Activated CD8-positive, alpha-beta memory T cell treated with anti-CD3 and anti-CD28 coated beads for 24 hours (primary cell): ENCODE results near the gene ACOT7.
A peak's percentile ranks its signal among the peaks of the same experiment; 100 is the strongest.
"Not testable (repeated sequence)": the region's sequence is repeated elsewhere in the genome, so short reads cannot be mapped to it uniquely, and the experiment has no call there.

Experiments used
- DNase-seq: peaks from one replicate; pipeline ENCODE4 v3.0.0-alpha.2; 2020

Gene ACOT7

DNA sequence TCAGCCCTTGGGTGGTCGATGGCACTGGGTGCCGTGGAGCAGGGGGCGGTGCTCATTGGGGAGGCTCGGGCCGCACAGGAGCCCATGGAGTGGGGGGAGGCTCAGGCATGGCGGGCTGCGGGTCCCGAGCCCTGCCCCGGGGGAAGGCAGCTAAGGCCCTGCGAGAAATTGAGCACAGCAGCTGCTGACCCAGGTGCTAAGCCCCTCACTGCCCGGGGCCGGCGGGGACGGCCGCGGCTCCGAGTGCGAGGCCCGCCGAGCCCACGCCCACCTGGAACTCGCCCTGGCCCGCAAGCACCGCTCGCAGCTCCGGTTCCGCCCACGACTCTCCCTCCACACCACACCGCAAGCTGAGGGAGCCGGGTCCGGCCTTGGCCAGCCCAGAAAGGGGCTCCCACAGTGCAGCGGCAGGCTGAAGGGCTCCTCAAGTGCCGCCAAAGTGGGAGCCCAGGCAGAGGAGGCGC, 2.2 kb upstream of the ACOT7 start:
- not testable (repeated sequence) for DNase-seq

DNA sequence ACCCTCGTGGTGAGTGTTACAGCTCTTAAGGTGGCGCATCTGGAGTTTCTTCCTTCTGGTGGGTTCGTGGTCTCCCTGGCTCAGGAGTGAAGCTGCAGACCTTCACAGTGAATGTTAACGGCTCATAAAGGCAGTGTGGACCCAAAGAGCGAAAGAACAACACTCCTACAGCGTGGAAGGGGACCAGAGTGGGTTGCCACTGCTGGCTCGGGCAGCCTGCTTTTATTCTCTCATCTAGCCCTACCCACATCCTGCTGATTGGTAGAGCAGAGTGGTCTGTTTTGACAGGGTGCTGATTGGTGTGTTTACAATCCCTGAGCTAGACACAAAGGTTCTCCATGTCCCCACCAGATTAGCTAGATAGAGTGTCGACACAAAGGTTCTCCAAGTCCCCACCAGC, 1.6 kb upstream of the ACOT7 start:
- not testable (repeated sequence) for DNase-seq

DNA sequence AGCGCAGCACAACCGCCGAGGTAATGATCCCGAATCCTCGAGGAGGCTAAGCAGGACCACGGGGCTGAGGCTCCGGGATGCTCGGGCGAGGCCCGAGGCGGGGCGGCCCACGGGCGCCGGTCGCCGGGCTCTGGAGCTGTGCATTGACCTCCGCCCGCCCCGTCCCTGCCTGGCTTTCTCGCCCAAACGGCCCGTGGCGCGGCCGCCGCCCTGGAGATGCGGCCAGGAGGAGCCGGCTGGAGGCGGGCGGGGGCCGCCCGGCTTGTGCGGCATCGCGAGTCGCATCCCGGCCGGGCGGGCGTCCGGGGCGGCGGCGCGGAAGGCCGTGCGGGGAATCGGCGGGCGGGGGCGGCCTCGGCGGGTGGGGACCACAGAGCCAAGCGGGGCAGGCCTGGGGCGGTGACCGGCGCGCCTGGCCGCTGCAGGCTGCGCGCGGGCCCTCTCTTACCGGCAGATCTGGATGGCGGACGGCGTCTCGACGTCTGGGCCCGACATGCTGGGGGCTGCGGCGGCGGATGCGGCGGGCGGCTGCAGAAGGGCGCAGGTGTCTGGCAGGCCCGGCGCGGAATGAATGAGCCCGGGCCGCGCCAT, 663 bp downstream of the ACOT7 start:
- peak; percentile 70 for DNase-seq

DNA sequence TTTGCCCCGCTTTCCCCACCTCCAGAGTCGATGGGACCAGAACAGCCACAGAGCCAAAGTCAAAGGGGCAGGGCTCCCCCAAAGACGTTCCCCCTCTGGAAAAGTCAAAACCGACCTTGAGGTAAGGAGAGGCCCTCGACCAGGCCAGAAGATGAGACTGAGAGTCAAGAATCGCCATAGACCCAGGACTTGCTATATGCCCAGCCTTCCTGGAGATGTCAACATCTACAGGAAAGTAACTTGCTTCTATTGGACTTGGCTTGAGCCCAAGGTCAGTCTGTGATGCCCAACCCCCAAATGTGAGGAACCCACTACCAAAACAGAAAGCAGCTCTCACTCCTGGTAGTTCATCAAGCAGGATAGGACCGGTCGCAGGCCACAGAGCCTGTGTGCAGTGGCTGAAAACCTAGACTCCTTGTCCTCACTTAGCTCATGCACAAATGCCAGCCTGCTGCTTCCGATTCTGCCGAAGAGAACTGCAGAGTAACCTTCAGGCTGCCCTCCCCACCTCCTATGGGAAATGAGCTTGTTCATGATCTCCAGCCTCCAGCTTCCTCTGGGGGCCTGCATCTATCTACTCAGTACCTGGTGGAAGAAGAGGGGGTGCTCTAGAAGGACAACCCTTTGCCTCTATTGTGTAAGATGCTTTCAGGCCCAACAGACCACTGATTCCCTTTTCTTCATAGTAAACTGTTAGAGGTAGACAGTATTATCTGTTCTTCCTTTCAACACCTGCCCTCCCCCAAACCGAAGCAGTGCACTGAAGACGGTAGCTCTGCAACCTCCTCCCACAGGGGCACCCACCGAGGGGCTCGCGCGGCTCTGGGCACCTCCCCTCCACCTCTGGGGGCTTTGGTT, 1.4 kb downstream of the ACOT7 start:
- DNase-seq, result peak; percentile 62

DNA sequence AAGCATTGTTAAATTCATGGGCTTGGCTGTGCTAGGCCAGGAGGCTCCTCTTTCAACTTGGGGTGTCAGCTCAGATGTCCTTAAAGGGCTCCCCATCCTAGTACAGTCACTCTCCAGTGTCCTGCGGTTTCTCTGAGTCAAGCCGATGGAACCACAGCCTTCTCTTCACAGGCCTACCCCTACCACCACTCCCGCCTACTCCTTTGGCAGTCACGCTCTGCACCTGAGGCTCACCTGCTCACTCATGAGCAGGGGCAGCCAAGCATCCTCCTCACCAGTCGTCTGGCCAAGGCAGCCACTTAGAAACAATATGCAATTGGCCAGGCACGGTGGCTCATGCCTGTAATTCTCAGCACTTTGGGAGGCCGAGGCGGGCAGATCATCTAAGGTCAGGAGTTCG, 3.6 kb downstream of the ACOT7 start:
- DNase-seq, result no peak

DNA sequence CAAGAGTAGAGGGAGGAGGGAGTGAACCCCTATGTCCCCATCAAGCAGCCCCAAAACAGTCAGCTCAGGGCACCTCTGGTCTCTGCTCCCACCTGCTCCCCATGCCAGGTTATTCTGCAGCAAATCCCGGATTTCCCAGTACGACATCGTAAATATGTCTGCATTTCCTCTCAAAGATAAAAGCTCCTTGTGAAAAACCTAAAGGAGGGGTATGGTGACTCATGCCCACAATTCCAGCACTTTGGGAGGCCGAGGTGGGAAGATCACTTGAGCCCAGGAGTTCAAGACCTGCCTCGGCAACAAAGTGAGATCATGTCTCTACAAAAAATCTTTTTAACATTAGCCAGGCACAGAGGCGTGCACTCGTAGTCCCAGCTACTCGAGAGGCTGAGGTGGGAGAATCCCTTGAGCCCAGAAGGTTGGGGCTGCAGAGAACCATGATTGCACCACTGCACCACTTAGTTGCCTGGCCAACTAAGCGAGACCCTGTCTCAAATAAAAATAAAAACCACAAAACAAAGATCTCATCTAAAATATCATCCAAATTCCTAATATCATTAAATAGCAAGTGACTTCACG, 7.1 kb downstream of the ACOT7 start:
- DNase-seq, result no peak

DNA sequence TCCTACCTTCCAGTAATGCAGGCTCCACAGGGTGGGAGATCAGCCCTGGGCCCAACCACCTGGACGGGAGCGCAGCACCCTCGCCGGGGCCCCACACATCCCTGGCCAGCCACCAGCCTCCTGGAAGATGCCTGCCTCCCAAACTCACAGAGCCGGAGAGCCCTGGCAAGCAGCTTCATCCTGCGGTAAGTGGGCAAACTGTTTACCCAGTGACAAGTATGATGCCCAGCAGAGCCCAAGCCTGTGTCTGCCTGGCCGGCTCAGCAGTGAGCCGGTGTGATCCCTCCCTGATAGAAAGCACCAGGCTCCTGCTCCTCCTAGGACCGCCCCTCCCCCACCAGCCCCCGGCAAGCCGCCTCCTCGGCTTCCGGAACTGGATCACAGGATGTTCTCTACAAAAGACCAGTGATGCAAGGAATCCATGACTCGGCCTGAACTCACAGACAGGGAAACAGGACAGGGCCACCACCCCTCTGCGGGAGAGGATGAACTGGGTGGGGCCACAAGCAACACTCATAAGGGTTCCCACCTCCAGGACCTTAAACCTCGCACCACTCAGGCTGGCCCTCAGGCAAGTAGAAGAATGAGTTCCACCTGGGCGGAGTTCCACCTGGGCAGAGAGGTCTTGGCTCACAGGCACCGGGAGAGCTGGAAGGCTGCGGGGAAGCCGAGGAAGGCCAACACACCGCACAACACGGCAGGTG, 7.9 kb downstream of the ACOT7 start:
- no peak for DNase-seq

DNA sequence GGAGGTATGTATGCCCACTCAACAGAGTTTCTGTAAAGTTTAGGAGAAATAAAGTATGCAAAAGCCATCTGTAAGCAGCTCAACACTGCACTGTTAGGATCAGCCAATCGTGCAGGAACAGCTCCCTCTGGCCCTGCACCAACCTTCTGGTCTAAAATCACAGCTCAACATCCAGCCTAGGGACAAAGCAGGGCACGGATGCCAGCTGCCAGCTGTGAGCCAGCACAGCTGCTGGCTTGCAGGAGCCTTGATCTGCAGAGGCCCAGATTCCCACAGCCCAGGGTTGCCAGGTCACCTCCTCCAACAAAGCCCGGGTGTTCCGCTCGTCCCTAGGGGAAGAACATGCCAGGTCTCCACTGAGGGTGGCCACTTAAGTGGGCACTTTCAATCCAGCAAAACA, 8.6 kb downstream of the ACOT7 start:
- no peak for DNase-seq

DNA sequence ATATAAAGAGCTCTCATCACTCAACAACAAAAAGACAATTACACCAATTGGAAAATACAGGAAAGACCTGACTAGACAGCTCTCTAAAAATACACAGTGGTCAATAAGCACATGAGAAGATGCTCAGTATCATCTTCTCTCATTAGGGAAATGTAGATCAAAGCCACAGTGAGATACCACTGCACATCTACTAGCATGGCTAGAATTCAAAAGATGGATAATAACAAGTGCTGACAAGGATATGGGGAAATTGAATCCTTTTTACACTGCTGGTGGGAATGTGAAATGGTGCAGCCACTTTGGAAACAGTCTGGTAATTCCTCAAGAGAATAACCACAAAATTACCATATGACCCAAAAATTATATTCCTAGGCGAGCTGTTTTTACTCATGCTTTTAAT, 9.4 kb downstream of the ACOT7 start:
- DNase-seq, result no peak

DNA sequence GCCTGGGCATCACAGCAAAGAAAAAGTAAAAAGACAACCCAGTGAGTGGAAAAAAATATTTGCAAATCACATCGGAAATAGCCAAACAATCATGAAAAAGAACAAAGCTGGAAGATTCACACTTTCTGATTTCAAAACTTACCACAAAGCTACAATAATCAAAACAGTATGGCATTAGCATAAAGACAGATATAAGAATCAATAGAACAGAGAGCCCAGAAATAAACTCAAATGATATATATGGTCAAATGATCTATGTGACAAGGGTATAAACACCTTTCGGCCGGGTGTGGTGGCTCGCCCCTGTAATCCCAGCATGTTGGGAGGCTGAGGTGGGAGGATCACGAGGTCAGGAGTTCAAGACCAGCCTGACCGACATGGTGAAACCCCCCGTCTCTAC, 13.5 kb downstream of the ACOT7 start:
- no peak for DNase-seq

DNA sequence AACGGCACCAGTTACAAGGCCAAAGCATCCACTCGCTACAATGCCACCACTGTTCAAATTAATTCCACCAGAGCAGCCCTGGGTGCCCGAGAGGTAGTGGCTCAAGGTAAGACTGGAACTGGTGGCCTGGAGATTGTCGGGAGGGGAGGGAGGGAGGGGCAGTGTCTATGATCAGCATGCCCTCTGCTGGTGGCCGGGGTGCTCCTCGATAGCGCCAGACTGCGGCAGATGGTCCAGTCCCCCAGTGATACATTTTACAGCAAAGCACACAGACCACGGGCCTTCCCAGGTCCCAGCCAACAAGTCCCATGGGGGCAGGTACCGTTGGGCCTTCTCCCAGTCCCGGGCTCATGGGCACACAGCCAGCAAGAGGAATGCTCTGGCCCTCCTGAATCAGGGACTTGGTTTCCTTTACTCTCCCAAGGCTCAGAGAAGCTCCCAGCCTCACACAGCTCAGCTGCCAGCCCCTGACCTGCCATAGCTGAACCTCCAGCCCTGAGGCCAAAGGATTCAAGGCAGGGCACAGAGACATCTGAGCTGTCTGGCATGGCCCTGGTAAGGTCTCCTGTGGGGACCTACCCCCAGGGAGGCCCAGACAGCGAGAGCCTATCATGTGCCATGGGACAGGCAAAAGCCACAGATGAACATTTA, 15.3 kb downstream of the ACOT7 start:
- DNase-seq, result no peak

DNA sequence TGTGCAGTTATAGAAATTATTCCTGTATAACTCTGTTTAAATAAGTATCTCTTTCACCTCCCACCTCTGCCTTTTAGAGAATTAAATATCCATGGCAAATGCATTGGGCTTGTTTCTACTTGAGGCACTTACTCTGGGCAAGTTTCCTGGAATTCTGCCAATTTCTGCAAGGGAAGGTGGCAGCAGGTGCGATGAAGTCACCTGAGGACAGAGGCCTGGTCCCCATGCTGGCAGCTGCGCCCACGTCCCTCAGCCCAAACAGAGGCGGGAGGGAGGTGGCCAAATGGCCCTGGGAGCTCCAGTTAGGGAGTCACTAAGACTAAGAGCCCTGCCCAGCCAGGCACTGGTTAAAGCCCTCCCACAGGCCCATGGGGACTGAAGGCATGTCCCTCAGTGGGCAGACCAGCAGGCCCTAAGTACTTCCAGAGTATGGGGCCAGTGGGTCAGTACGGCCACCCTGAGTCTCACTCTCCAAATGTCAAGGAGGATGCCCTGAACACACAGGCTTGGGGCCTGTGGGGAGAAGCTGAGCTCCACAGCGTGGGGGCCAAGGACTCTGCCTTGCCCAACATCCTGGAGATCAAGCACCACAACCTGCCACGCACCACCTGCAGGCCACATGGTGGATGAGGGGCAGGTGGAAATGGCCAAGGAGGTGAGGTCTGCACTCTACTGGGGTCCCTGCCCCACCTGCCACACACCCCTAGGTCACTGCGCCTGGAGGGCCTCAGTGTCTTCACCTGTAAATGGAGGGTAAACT, 19.4 kb downstream of the ACOT7 start:
- DNase-seq, result no peak

DNA sequence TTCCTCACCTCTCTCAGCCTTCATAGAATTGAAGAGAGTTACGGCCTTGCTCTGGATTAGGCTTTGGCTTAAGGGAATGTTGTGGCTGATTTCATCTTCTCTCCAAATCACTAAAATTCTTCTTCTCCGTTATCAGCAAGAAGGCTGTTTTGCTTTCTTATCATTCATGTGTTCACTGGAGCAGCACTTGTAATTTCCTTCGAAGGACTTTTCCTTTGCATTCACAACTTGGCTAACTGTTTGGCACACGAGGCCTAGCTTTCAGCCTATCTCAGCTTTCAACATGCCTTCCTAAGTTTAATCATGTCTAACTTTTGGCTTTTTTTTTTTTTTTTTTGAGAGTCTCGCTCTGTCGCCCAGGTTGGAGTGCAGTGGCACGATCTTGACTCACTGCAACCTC, 21.3 kb downstream of the ACOT7 start:
- DNase-seq, result not testable (repeated sequence)

DNA sequence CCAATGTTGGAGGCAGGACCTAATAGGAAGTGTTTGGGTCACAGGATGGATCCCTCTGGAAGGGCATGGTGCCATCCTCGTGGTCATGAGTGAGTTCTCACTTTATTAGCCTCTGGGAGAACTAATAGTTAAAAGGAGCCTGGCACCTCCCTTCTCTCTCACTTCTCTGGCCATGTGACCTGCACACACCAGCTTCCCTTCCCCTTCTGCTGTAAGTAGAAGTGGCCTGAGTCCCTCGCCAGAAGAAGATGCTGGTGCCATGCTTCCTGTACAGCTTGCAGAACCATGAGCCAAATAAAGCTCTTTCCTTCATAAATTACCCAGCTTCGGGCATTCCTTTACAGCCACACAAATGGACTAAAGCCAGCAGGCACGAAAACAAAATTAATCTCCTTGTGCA, 23.6 kb downstream of the ACOT7 start:
- no peak for DNase-seq

DNA sequence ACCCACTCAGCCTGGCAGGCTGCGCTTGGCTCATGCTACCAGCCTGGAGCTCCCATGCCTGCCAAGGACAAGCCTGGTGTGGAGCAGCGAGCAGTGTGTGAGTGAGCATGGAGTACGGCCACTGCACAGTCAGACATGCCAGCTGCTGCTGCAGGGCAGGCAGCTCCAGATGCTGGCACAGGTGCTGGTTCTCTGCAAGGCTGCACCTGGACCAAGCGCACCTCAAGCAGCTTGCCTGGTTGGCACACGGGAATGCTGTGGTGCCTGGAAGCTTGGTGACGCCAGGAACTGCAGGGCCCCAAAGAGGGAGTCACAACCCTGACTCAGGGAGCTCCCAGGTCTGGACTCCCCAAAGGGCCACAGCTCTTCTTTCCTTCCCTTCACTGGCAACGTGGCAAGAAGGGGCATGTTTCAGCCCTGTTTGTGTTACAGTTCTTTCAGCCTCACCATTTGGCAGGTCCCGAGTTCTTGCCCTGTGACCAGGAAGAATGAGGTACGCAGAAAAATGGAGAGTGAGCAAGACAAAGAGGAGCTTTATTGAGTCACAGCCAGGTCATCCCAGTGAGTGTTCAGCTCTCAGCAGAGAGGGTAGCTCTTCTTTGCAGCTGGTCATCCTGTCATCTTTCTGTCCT, 26.1 kb downstream of the ACOT7 start:
- no peak for DNase-seq

DNA sequence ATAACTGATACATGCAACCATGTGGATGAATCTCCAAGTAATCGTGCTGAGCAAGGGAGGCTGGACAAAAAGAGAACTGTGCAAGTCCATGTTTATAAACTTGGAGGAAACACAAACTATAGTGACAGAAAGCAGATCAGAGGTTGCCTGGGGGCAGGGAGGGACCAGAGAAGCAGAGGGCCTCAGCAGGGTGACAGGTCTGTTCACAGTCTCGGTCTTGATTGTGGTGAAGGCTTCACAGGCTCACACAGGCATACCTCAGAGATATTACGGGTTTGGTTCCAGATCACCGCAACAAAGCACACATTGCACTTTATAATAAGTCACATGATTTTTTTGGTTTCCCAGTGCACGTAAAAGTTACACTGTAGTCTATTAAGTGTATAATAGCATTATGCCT, 28.5 kb downstream of the ACOT7 start:
- DNase-seq, result no peak

DNA sequence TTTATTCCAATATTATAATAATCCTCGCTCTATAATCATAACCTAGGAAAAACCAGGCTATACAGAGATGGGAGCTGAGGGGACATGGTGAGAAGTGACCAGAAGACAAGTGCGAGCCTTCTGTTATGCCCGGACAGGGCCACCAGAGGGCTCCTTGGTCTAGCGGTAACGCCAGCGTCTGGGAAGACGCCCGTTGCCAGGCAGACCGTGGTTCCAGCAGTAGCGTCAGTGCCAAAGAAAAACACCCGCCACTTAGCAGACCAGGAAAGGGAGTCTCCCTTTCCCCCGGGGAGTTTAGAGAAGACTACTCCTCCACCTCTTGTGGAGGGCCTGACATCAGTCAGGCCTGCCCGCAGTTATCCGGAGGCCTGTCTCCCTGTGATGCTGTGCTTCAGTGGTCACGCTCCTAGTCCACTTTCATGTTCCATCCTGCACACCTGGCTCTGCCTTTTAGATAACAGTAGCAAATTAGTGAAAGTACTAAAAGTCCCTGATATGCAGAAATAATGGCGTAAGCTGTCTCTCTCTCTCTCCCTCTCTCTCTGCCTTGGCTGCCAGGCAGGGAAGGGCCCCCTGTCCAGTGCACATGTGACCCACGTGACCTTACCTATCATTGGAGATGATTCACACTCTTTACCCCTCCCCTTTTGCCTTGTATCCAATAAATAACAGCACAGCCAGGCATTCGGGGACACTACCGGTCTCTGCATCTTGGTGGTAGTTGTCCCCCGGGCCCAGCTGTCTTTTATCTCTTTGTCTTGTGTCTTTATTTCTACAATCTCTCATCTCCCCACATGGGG, 30.3 kb downstream of the ACOT7 start:
- DNase-seq, result not testable (repeated sequence)

DNA sequence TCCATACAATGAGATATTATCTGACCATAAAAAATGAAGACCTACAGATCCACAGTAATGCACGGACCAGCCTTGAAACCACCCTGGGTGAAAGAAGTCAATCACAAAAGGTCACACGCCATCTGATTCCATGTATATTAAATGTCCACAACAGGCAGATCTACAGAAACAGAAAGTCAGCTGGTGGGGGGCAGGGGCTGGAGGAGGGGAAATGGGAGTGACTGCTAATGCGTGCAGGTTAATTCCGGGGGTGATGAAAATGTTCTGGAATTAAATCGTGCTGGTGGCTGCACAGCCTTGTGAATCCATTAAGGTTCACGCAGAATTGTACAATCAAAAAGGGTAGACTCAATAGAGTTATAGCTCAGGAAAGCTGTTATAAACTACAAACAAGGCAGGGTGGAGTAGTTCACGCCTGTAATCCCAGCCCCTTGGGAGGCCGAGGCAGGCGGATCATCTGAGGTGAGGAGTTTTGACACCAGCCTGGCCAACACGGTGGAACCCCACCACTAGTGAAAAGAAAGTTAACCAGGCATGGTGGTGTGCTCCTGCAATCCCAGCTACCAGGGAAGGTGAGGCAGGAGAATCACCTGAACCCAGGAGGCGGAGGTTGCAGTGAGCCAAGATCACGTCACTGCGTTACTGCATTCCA, 32.3 kb downstream of the ACOT7 start:
- DNase-seq, result no peak

DNA sequence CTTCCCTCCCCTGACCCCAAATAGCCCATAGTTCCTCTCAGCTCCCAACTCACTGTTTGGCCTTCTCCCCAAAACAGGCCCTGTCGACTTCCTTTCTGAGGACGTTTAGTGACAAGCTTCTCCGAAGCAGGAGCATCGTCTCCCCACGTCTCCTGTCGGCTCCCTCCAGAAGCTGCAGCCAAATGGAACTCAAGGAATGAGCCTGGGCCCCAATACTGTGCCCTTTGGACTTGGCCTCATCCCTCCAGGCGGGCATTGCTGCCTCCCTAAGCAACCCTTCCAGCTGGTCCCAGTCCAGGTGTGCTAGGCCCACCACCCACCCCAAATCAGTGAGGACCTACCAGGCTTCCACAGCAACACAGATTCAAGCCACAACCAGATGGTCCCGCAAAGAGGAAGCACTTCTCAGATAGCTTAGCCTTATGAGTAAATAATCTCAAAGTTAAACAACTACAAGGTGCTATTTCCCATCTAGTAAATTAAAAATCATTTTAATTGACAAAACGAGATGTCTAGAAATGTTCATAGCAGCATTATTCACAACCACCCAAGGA, 33.0 kb downstream of the ACOT7 start:
- DNase-seq, result no peak

DNA sequence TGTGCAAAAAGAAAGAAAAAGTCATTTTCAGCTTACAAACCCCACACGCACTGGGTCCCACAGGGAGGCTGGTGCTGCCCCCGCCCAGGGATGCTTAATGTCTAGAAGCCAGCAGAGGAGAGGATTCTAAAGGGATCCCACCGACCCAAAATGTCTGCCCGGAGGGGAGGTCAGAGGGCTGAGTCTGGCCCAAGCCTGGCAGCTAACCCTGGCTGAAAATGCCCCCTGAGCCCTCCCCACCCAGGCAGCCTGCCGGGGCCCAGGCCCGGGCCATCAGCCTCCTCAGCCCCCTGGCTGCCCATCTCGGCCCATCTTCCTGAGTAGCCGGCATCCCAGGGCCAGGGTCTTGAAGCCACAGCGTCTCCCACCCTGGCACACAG, 33.5 kb downstream of the ACOT7 start:
- DNase-seq, result no peak
